Measurements from ENCODE around the gene ATXN7L1.

The ATXN7L1 gene, protein sequence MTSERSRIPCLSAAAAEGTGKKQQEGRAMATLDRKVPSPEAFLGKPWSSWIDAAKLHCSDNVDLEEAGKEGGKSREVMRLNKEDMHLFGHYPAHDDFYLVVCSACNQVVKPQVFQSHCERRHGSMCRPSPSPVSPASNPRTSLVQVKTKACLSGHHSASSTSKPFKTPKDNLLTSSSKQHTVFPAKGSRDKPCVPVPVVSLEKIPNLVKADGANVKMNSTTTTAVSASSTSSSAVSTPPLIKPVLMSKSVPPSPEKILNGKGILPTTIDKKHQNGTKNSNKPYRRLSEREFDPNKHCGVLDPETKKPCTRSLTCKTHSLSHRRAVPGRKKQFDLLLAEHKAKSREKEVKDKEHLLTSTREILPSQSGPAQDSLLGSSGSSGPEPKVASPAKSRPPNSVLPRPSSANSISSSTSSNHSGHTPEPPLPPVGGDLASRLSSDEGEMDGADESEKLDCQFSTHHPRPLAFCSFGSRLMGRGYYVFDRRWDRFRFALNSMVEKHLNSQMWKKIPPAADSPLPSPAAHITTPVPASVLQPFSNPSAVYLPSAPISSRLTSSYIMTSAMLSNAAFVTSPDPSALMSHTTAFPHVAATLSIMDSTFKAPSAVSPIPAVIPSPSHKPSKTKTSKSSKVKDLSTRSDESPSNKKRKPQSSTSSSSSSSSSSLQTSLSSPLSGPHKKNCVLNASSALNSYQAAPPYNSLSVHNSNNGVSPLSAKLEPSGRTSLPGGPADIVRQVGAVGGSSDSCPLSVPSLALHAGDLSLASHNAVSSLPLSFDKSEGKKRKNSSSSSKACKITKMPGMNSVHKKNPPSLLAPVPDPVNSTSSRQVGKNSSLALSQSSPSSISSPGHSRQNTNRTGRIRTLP

DNA sequence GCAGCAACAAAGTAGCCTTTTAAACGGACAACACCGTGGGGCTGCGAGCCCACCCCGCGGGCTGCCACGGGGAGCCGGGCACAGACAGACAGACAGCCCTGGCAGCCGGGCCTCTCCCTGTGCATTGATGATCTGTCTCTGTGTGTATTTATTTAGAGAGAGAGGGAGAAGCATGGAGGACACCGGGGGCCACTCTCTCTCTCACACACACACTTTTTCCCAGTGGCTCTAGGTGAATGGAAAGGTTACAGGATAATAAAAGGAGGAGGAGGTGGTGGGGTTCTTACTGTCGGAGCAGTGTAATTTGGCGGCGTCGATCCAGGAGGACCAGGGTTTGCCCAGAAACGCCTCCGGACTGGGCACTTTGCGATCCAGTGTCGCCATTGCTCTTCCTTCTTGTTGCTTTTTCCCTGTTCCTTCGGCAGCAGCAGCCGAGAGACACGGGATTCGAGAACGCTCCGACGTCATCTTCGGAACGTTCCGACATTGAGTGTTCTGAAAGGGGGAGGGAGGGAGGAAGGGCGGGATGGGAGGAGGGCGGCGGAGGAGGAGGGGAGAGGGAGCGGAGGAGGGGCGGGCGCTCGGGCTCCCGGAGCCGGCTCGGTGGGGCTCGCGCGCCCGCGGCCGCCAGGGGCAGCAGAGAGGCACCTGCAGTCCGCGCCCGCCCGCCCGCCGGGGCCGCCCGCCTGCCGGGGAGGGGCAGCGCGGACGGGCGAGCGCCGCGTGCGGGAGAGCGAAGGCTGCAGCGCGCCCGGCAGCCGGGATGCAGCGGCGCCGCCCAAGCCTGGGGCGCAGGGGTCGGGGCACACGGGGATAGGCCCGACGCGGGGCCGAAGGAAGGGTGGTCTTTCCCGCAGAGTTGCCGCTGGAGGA, at the start of gene ATXN7L1:
Gene ATXN7L1, minus strand, starts transcription at position 509 of the 873 bp plus-strand sequence. Its CDS starts 41 bp downstream, at position 468.
- peak; percentile 75 for DNase-seq

DNA sequence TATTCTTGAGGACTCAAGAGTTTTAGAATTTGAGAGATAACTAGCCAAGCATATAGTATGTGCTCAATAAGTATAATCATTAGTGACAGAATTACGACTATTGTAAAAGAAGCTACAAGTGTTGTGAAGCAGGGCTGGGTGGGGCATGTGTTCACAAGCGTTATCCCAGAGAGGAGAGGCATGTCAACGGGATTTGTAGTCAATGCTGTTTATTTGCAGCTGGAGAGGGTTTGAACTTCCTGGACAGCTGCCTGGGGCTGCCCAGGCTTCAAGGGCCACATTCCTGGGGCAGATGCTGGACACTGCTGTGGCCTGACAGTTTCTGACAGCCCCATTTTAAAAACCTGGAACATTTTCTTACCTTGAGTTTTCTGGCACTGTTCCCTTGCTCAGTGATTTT, 49.7 kb upstream of the ATXN7L1 start:
- no peak for DNase-seq

DNA sequence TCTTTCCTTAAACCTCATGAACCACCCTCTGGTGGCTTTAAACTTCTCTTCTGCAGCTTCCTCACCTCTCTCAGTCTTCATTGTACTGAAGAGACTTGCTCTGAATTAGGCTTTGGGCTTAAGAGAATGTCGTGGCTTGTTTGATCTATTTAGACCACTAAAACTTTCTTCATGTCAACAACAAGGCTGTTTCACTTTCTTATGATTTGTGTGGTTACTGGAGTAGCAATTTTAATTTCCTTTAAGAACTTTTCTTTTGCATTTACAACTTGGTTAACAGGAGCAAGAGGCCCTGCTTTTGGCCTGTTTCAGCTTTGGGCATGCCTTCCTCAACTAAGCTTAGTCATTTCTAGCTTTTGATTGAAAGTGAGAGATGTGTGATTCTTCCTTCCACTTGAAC, 48.5 kb upstream of the ATXN7L1 start:
- DNase-seq = no peak

DNA sequence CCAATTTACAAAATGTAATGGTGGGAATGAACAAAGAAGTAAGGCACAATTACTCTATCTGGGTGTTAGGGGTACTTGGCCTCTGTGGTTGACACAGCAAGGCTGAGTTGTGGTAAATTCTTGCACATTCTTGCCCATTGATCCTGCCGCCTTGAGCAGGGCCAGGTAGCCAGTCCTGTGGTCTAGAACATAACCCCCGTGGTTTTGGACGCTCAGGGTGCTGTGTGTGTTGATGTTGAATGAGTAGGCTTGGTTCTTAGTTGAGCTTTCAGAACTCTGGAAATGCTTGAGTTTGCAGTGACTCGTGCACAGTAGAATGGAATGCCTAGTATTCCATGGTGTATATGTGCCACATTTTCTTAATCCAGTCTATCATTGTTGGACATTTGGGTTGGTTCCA, 44.4 kb upstream of the ATXN7L1 start:
- DNase-seq = no peak

DNA sequence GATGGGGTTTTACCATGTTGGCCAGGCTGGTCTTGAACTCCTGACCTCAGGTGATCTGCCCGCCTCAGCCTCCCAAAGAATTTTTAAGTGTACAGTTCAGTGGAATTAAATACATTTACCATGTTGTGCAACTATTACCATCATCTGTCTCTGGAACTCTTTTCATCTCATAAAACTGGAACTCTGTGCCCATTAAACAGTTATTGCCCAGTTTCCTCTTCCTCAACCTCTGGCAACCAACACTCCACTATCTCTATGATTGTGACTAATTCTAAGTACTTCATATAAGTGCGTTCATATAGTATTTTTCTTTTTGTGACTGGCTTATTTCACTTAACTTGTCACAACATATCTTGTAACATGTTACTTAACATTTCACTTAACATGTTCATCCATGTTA, 41.3 kb upstream of the ATXN7L1 start:
- no peak for DNase-seq

DNA sequence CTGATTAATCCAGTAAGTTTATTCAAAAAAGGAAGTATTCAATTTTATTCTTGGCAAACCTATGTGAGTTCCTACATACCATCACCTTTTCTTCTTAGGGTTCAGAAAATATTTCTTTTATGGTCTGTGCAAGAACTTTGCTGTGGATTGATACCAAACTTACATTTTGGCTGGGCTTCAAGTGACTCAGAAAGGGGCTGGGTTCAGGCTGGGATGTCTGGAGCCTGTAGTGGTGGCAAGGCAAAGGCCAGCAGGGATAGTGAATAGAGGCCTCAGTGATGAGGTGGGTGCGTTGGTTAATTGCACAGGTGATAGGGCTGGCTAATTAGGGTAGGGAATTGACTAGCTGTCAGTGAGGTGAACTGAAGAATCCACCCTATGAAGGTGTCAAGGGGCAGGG, 40.2 kb upstream of the ATXN7L1 start:
- no peak for DNase-seq

DNA sequence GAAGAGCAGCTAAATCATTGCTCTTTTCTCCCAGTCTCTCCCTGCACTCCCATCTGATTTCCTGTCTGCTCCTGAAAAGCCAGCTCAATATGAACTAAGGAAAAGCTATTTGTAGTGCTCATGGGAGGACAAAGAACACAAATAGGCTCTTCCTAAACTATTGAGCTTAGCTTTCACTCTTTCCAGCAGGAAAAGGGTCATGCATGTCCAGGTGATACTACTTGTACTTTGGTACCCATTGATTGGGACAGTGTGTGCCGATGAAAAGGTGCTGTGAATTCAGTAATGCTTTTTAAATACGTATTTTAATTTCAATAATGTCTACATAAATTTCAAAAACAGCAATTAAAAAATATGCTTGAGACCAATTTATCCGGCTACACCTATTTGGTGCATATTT, 37.5 kb upstream of the ATXN7L1 start:
- no peak for DNase-seq

DNA sequence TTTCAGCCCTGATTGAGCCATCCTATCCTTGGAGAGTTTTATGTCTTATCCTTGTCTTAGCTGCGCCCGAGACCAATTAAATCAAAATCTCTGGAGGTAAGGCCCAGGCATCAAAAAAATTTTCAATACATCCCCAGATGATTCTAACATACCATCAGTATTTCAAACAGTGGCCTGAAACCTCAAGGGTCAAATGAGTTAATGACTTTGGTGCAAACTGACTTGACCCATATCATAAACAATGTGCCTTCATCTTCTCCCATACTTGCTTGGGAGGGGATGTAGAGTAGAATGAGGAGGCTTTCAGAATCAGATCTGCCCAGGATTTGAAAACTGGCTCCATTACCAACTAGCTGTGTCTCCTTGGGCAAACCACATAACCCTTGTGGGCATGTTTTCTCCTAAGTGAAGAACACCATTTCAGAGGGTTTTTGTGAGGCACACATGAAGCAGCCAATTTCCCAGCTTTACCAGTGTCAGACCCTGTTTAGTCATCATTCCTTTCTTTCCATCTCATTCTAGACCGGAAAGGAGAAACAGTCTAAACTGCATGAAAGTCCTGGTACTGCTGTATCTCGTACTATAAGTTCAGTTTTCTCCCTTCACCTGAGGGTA, 35.7 kb upstream of the ATXN7L1 start:
- DNase-seq = no peak

DNA sequence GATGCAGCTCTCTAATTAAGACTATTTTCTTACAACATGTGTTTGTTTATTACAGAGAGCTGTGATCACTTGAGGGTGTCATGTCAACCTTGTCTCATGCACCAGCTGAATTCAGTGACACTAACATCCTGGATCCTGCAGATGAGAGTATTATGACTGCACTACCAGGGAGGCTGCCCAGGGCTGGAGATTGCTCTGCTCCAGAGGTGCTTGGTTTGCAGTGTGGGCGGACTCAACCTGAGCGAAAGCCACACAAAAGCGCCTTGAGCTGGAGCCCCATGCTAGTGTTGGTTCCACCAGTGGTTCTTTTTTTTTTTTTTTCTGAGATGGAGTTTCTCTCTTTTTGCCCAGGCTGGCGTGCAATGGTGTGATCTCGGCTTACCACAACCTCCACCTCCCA, 33.8 kb upstream of the ATXN7L1 start:
- no peak for DNase-seq

DNA sequence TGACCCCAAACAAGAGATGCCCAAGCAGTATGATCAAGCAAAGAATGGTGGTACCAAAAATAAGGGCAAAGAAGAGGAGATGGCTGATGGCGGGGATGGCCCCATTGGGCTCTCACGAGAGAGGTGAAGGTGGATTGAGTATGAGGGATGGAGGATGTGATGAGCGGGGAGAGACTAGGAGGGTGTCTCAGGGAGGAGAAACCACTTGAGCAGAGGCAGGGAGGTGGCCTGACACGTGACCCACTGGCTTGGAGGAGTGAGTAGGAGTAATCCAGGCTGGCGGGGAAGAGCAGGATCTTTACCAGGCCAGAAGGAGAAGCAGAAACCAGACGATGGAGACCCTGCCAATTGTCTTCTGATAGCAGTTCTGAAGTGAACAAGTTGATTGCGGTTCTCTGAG, 33.3 kb upstream of the ATXN7L1 start:
- DNase-seq = no peak

DNA sequence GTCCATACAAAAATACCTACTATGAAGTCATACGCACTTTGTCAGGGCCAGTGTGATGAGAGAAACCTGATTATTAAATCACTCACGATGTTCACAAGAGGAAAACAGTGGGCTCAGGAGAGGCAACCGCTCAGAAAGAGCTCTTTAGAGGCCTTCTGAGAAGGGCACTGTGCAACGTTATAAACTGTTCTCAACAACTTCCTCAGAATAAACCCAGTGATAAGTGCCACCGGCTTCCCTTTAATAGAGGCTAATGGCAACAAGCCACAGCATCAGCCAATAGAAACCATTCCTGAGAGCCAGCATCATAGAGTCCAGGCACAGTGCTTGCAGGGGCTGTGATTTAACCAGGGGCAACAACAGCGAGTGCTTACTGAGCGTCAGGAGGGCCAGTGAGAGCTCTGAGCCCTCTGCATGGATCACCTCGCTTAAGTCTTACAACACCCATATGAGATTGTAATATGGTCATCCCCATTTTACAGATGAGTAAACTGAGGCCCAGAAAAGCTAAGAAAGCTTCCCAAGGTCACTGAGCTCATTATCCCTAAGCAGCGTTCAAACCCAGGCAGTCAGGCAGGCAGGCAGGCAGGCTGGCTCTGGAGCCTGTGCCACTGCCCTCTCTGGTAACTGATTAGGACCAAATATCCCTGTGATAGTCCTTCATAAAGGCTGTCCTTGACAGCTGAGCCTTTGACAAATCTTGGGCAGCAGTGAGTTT, 30.9 kb upstream of the ATXN7L1 start:
- DNase-seq = no peak

DNA sequence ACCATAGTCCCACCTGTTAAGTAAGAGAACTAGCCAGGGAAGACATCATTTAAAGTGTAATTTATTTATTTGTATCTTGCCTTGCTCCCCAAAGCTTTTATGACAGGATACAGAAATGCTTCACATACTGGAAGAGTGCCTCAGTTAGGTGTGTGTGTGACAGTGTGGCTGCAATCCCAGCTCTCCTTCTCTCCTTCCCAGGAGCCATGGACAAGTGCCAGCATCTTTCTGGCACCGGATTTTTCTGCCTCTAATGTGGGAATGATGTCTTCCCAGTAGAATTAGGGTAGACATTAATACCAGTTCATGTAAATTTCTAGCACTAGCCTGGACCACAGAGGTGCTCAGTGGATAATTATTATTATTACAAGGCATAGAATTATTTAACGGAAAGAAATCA, 30.3 kb upstream of the ATXN7L1 start:
- no peak for DNase-seq

DNA sequence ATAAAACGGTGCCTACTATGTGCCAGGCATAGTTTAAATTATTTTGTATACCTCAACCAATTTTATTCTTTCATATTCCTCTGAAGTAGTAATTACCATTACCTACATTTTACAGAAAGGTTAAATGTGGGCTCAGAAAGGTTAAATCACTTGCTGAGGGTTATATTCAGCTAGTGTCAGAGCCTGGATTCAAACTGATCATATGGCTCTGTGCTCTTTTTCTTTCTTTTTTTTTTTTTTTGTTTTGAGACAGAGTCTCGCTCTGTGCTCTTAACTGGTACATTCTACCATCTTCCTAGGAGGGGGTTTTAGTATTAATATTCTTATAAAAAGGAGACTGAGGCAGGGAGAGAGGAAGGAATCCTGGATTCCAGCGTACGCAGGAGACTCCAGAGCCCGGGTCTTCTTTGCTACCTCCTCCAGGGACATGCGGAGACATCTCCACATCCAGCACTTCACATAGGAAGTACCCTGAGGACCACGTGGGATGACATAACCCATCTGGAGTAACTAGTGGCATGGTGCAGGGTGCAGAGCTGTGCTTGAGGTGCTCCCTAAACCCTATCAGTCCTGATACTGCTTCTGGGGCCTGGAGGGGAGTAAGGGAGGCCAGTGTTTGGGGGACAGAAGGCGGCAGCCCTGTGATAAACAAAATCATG, 29.6 kb upstream of the ATXN7L1 start:
- no peak for DNase-seq

DNA sequence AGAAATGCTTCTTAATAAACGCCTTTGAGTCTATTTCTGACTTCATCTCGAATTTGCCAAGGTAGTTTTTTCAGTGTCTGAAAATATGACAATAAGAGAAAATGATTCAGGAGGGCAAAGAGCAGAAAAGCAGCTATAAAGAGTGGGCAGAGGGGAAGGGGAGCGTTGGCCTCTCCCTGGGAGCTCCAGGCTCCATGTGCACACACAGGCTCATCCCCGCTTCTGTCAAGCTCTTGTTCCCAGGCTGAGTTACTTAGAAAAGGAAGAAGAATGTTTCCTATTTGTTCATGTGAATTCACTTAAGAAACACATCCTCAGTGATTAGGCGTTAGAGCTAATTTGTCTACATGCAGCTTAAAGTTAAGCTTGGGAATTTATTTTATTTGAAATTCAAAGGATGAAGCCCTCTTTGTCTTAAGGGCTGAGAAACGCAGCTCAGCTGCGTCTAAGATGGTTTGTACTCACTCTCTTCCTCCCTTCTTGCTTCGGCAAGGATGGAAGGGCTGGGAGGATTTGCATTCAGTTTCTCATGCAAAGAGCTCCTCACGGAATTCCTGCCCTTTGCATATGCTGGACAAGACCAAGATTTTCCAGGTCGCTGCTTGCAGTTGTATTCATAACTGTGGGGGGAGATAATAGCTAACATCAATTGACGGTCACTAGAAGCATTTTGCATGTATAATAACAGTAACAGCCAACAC, 29.0 kb upstream of the ATXN7L1 start:
- DNase-seq = no peak

DNA sequence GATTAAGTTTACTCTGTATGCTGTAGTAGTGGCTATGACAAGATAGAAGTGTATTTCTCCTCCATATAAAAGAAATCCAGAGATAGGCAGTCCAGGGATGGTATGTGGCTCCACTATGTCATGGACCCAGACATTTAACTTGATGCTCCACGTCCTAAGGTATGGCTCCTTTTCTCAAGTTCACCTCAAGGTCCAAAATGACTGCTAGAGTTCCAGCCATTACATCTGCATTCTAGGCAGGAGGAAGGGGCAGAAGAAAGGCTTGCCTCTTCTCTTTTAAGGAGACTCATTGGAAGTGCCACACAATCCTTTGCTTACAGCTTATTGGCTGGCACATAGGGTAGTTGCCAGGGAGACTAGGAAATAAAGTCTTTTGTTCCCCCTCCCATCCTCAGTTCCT, 27.7 kb upstream of the ATXN7L1 start:
- DNase-seq = no peak

DNA sequence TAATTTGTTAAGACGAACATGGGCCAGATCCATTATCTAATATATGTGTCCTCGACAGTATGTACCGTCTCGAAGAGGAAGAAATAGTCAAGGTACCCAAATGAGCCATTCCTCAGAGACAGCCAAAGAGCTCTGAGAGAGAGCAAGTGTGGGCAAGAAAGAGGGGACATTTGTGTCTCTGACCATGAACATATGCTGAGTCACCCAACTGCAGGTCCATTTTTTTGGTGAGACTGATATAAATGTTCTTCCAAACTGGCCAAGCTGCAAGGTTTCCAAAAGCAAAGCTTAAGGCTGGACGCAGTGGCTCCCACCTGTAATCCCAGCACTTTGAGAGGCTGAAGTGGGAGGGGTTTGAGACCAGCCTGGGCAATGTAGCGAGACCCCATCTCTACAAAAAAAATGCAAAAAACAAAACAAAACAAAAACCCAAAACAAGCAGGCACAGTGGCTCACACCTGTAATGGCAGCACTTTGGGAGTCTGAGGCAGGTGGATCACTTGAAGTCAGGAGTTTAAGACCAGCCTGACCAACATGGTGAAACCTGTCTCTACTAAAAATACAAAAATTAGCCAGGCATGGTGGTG, 26.0 kb upstream of the ATXN7L1 start:
- DNase-seq = no peak

DNA sequence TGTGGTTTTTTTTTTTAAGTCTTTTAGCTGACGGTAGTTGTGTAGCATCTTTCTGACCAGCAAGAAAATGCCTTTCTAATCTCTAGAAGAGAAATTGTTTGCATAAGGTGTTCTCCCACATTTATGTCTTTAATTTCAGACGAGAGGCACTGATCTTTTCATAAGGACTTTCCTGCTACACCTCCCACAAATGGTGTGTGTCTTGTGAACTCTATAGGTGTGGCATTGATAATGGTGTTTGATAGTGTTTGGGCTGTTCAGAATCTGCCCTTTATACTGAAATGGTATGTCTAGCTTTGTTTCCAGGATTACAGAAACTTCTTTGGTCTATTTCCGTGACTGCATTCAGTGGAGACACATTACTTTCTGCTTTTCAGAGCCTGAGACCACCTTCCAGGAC, 21.6 kb upstream of the ATXN7L1 start:
- DNase-seq = no peak

DNA sequence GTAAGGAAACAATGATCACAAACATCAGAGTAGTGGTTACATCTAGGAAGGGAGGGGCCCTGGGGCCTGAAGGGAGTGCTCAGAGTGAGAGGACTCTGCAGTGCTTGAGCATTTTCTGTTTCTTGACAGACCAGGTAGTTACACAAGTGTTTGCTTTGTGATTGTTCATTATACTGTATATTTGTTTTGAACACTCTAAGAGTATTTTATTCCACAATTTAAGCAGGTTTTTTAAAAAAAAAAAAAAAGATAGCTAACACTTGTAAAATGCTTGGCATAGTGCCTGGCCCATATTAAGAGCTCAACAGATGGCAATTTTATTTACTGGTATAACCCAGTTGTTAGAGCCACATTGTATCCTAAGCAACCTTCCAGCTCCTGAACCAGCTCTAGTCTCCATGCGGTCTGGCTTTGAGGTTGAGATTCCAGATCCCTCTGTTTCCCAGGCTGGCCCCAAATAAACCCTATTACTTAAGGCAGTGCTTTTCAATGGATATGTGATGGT, 20.1 kb upstream of the ATXN7L1 start:
- DNase-seq = no peak

DNA sequence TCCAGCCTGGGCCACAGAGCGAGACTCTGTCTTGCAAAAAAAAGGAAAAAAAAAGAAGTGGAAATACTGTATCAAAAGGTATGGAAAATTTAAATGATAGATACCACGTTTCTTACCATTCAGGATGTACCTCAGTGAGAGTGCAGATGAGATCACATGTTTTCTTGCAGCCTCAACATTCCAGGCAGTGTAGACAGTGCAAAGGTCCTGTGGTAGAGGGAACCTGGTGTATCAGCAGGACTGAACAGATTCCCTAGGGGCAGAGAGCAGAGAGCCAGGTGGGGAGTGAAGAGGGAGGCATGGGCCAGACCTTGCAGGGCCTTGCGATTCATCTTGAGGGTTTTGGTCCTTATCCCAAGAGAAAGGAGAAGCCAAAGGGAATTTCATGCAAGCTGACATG, 17.7 kb upstream of the ATXN7L1 start:
- no peak for DNase-seq

DNA sequence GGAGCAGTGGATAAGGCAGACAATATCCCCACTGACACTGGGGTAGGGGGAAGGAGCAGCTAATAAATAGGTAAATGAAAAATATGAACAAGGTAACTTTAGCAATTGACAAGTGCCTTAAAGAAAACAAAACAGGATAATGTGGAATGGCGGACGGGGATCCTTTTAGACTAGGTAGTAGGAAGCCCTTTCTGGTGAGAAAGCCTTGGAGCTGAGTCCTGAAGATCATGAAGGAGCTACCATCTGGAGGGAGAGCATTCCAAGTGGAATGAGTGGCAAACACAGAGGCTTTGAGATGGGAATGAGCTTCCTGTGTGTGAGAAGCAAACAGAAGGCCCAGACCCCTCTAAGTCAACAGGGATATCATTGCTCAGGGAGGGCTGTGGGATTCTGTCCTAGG, 16.0 kb upstream of the ATXN7L1 start:
- no peak for DNase-seq

All from T1000 (cell line).